C4-2B (cell line): ENCODE data around the gene HAGH.

Source experiments
- CTCF ChIP-seq: fragments of 450-650 bp; conservative IDR thresholded peaks from 2 replicates; pipeline ENCODE4 v1.5.1; 2017; ENCODE audit warnings: mild to moderate bottlenecking
- ZFX ChIP-seq: fragments of 450-650 bp; IDR thresholded peaks from 2 replicates; pipeline ENCODE4 v1.6.1; 2017

GRCh38 chr16:1787056-1787321 is 39.6 kb downstream of the HAGH start:
- TF ChIP-seq CTCF (no peak), ZFX (no peak)
